Stimulated activated CD4-positive, alpha-beta T cell treated with anti-CD3 and anti-CD28 coated beads, Interleukin-12 subunit alpha, Interleukin-12 subunit beta, amount 100 ng/mL, for 24 hours (primary cell): ENCODE measurements around the gene DBF4B.

ENCODE experiments used
- DNase-seq, 2 experiments: peaks; one replicate each; pipeline ENCODE4 v3.0.0-alpha.2; 2020; ENCODE audit warnings: low read depth in 2 of 2

The DBF4B gene

DNA sequence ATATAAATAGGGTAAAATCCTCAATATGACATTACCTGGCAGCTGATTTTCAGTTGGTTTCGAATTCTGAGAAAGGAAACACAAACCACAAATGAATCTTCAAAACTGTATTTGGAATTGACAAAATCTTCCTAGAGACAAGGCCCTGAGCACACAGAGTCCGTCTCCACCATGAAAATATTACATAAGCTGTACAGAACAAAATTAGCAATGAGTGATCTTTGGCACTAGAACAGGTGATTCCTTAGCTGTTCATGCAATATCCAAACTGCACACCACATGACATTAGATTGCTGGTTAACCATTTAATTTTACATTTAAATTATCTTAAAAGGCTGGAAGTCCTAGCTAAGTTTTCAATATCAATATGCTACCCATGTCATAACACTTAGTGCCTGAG, 89.9 kb downstream of the DBF4B start:
- DNase-seq: no peak
